Measurements from ENCODE around the gene CASP9. TPM values are rescaled to one million over a fixed set of nuclear protein-coding genes. Genes with fewer than 3 reads are reported as not detected.

Gene CASP9
- total RNA-seq, 1 experiment from 2014 or later = 15.9 TPM

DNA sequence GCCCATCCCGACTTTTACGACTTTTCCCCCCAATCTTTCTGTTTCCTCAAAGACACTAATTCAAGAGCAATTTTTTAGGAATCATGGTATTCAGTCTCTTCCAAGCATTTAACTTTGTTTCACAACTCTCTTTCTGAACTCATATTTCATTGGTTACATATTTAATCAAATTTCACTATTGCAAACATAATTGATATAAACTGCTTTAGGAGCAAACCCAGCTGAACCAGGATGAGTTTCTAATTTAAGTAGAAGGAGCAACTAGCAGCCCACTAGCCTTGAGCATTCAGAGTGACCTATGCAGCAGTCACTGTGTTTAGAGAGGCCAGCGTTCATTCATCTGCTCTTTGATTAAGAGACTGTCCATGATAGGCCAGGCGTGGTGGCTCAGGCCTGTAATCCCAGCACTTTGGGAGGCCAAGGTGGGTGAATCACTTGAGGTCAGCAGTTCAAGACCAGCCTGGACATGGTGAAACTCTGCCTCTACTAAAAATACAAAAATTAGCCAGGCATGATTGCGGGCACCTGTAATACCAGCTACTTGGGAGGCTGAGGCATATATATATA is 46.3 kb downstream of the CASP9 start:
- Histone ChIP-seq H4K5ac (ENCODE audit: insufficient read length, low read depth, low read length) (no peak overlapping the region), H2BK120ac (ENCODE audit: low read depth, low read length, poor library complexity, severe bottlenecking) (no peak overlapping the region), H3K23me2 (ENCODE audit: insufficient read length, low read depth, low read length, poor library complexity, severe bottlenecking) (no peaks in the 10 kb centered on the region), H3K18ac (ENCODE audit: insufficient read length, low read depth, low read length) (no peak overlapping the region), H4K91ac (ENCODE audit: insufficient read length, low read depth, low read length) (no peak overlapping the region), H2BK12ac (ENCODE audit: insufficient read length, low read depth, low read length) (no peak overlapping the region), H3K79me2 (ENCODE audit: insufficient read depth, low read length) (no peaks in the 10 kb centered on the region), H3K9ac (ENCODE audit: extremely low read depth, insufficient read length, low read length) (no peak overlapping the region), H2AK5ac (ENCODE audit: insufficient read length, low read length) (no peak overlapping the region), H2AFZ (ENCODE audit: low read length) (no peak overlapping the region), H3K27ac (ENCODE audit: insufficient read length, low read depth, low read length) (no peak overlapping the region), H4K20me1 (ENCODE audit: control insufficient read depth, insufficient read depth, insufficient read length) (no peaks in the 10 kb centered on the region), H2BK15ac (ENCODE audit: low read depth, low read length) (no peak overlapping the region), H3K23ac (ENCODE audit: insufficient read length, low read depth, low read length) (no peak overlapping the region), H3K4me2 (ENCODE audit: insufficient read depth, insufficient read length, low read length) (no peak overlapping the region), H2BK5ac (ENCODE audit: insufficient read length, low read length) (no peak overlapping the region), H3K4me1 (ENCODE audit: insufficient read depth, low read length) (no peaks in the 10 kb centered on the region), H3K27me3 (ENCODE audit: insufficient read depth, low read length) (no peaks in the 10 kb centered on the region), H3K4ac (ENCODE audit: low read depth, low read length) (no peak overlapping the region), H2BK20ac (ENCODE audit: low read depth, low read length, poor library complexity, severe bottlenecking) (no peak overlapping the region), H3T11ph (ENCODE audit: low read length) (no peak overlapping the region), H3K79me1 (ENCODE audit: insufficient read depth, low read depth, low read length, poor library complexity, severe bottlenecking) (no peaks in the 10 kb centered on the region), H4K8ac (replicated peaks; ENCODE audit: insufficient read length, low read depth, low read length) (no peak overlapping the region), H3K9me3 (ENCODE audit: control insufficient read depth, low read depth, low read length) (no peaks in the 10 kb centered on the region), H3K56ac (ENCODE audit: insufficient read length, low read depth, low read length) (no peak overlapping the region), H3K14ac (ENCODE audit: insufficient read depth, low read length) (no peak overlapping the region)
- H3K36me3 Mint-ChIP-seq (ENCODE audit: insufficient read depth in 1 of 3, low read depth in 3 of 3) = no peaks in the 10 kb centered on the region
- H3K27me3 Mint-ChIP-seq (ENCODE audit: low read depth) = no peaks in the 10 kb centered on the region; the same call in none of the 2 replicates
- no peak overlapping the region for H3K27ac Mint-ChIP-seq
- DNase-seq = no peak
- no peaks in the 10 kb centered on the region for H3K9me3 Mint-ChIP-seq
- H3K4me1 Mint-ChIP-seq = peaks cover 0 to 4% of the 10 kb centered on the region in 2 experiments; a peak in 2 of 4 replicates
- TF ChIP-seq, protein P1, sequence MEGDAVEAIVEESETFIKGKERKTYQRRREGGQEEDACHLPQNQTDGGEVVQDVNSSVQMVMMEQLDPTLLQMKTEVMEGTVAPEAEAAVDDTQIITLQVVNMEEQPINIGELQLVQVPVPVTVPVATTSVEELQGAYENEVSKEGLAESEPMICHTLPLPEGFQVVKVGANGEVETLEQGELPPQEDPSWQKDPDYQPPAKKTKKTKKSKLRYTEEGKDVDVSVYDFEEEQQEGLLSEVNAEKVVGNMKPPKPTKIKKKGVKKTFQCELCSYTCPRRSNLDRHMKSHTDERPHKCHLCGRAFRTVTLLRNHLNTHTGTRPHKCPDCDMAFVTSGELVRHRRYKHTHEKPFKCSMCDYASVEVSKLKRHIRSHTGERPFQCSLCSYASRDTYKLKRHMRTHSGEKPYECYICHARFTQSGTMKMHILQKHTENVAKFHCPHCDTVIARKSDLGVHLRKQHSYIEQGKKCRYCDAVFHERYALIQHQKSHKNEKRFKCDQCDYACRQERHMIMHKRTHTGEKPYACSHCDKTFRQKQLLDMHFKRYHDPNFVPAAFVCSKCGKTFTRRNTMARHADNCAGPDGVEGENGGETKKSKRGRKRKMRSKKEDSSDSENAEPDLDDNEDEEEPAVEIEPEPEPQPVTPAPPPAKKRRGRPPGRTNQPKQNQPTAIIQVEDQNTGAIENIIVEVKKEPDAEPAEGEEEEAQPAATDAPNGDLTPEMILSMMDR (conservative IDR thresholded peaks at IDR 0.05) = no peak
- WGBS (ENCODE audit: extremely low coverage, insufficient read length, low lambda C conversion rate) = no CpG with 5 or more reads among the region's 5 CpGs
- H3K4me3 Mint-ChIP-seq = no peak overlapping the region
